ENCODE measurements around the gene TESK2. TPM values are rescaled to one million over a fixed set of nuclear protein-coding genes. Genes with fewer than 3 reads are reported as not detected.
"Not testable (repeated sequence)": the region's sequence is repeated elsewhere in the genome, so short reads cannot be mapped to it uniquely, and the experiment has no call there.

TESK2 gene
- polyA plus RNA-seq, 1 donor from 2014 or later = 0.51 TPM

DNA sequence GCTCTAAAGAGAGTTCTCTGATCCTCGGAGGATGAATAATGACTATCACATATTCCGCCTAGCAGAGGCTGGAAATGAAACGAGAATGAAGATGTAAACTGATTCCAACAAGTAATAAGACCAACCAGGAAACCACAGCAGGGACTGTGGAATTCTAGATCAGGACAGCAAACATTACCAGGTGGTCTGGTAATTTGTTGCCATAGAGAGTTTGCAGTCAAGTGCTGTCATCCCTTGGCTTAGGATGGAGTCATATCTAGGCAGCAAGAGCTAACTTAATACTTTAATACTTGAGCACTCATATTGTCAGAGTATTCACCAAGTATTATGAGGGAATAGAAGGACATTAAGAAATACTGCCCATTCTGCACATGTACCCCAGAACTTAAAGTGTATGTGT is 105.7 kb downstream of the TESK2 start (continued):
- TF ChIP-seq MXI1 (conservative IDR thresholded peaks at IDR 0.05; ENCODE audit: poor library complexity, severe bottlenecking) (no peak), EP300 (conservative IDR thresholded peaks at IDR 0.05; ENCODE audit: poor library complexity, severe bottlenecking) (no peak)

DNA sequence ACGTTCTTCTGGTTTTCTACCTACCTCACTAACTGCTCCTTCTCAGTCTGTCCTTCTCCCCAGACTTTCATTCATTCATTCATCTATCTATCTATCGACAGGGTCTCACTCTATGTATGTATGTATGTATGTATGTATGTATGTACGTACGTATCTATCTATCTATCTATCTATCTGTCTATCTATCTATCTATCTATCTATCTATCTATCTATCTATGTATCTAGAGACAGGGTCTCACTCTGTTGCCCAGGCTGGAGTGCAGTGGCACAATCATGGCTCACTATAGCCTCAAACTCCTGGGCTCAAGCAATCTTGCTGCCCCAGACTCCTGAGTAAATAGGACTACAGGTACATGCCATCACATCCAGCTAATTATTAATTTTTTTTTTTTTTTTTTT is 106.8 kb downstream of the TESK2 start:
- not testable (repeated sequence) for H3K4me2 ChIP-seq (ENCODE audit: low read length); H3K4me3 ChIP-seq (ENCODE audit: low read length); H2AFZ ChIP-seq (ENCODE audit: low read depth, low read length); H3F3A ChIP-seq (ENCODE audit: insufficient read depth, low read length, poor library complexity, severe bottlenecking); H3K27ac ChIP-seq (ENCODE audit: low read length); H3K9ac ChIP-seq (ENCODE audit: low read length); H3K36me3 ChIP-seq (ENCODE audit: insufficient read depth, low read length); H3K9me2 ChIP-seq (ENCODE audit: insufficient read depth, low read length); H3K27me3 ChIP-seq (ENCODE audit: insufficient read depth, low read depth, low read length); H4K20me1 ChIP-seq (ENCODE audit: insufficient read depth); H3K79me2 ChIP-seq (replicated peaks; ENCODE audit: insufficient read depth, low read length); H3K9me3 ChIP-seq (ENCODE audit: low read length)

DNA sequence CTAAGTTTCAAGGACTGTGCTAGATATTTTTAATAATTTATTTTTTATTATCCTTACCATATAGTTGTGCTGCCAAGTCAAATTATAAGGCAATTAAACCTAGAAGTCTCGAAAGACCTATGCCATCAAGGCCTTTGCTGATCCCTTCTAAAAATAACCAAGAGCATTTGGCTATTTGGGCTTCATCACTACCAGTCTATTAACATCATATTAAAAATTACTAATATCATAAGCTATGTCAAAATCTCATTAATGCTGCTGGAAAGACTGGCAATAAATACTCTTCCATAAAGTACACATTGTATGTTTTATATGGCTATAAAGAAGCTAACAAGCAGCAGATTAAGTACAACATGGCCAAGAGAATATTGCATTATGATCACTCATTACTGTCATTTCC is 107.8 kb downstream of the TESK2 start:
- no peak overlapping the region for H3K27ac ChIP-seq (ENCODE audit: low read length)
- H3K9me2 ChIP-seq (ENCODE audit: insufficient read depth, low read length) = no peaks in the 10 kb centered on the region
- H3K4me2 ChIP-seq (ENCODE audit: low read length) = no peak overlapping the region
- H3F3A ChIP-seq (ENCODE audit: insufficient read depth, low read length, poor library complexity, severe bottlenecking) = no peaks in the 10 kb centered on the region
- no peaks in the 10 kb centered on the region for H4K20me1 ChIP-seq (ENCODE audit: insufficient read depth)
- H3K79me2 ChIP-seq (replicated peaks; ENCODE audit: insufficient read depth, low read length) = no peaks in the 10 kb centered on the region
- H3K9ac ChIP-seq (ENCODE audit: low read length) = no peak overlapping the region
- no peaks in the 10 kb centered on the region for H3K9me3 ChIP-seq (ENCODE audit: low read length)
- no peak overlapping the region for H2AFZ ChIP-seq (ENCODE audit: low read depth, low read length)
- H3K27me3 ChIP-seq (ENCODE audit: insufficient read depth, low read depth, low read length) = no peaks in the 10 kb centered on the region
- TF ChIP-seq, protein P1, sequence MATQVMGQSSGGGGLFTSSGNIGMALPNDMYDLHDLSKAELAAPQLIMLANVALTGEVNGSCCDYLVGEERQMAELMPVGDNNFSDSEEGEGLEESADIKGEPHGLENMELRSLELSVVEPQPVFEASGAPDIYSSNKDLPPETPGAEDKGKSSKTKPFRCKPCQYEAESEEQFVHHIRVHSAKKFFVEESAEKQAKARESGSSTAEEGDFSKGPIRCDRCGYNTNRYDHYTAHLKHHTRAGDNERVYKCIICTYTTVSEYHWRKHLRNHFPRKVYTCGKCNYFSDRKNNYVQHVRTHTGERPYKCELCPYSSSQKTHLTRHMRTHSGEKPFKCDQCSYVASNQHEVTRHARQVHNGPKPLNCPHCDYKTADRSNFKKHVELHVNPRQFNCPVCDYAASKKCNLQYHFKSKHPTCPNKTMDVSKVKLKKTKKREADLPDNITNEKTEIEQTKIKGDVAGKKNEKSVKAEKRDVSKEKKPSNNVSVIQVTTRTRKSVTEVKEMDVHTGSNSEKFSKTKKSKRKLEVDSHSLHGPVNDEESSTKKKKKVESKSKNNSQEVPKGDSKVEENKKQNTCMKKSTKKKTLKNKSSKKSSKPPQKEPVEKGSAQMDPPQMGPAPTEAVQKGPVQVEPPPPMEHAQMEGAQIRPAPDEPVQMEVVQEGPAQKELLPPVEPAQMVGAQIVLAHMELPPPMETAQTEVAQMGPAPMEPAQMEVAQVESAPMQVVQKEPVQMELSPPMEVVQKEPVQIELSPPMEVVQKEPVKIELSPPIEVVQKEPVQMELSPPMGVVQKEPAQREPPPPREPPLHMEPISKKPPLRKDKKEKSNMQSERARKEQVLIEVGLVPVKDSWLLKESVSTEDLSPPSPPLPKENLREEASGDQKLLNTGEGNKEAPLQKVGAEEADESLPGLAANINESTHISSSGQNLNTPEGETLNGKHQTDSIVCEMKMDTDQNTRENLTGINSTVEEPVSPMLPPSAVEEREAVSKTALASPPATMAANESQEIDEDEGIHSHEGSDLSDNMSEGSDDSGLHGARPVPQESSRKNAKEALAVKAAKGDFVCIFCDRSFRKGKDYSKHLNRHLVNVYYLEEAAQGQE (IDR thresholded peaks at IDR 0.05; ENCODE audit: borderline replicate concordance) = no peak
- TF ChIP-seq TAF1 (IDR thresholded peaks at IDR 0.05; ENCODE audit: low read depth) (no peak), SMC3 (conservative IDR thresholded peaks at IDR 0.05; ENCODE audit: poor library complexity) (no peak), POLR2AphosphoS5 (IDR thresholded peaks at IDR 0.05) (no peak)
- H3K36me3 ChIP-seq (ENCODE audit: insufficient read depth, low read length) = no peaks in the 10 kb centered on the region
- H3K4me3 ChIP-seq (ENCODE audit: low read length) = no peak overlapping the region

DNA sequence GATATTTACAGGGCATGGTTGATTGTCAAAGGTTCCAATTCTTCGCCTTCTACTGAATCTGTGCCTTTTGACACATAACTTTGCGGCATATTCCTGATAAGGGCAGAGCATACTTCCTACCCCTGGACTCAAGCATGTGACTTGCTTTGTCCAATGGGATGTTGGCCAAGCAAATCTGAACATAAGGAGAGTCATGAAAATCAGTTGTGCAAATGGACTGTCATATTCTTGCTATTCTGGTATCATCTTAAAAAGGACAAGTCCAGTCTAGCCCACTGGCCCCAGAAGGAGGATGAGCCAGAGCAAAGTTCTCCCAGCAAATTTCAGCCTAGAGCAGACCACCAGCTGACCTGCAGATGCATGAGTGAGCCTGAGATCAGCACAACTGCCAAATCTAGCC is 109.7 kb downstream of the TESK2 start:
- no peaks in the 10 kb centered on the region for H3K27me3 ChIP-seq (ENCODE audit: insufficient read depth, low read depth, low read length)
- no peaks in the 10 kb centered on the region for H3K9me3 ChIP-seq (ENCODE audit: low read length)
- H3K9me2 ChIP-seq (ENCODE audit: insufficient read depth, low read length) = no peaks in the 10 kb centered on the region
- H3K9ac ChIP-seq (ENCODE audit: low read length) = no peak overlapping the region
- H3K4me3 ChIP-seq (ENCODE audit: low read length) = no peak overlapping the region
- no peak overlapping the region for H3K4me2 ChIP-seq (ENCODE audit: low read length)
- TF ChIP-seq EZH2 (IDR thresholded peaks at IDR 0.05; ENCODE audit: borderline replicate concordance, insufficient read depth, low read length, poor library complexity, severe bottlenecking) (no peak), POLR2AphosphoS5 (IDR thresholded peaks at IDR 0.05) (no peak), RAD21 (conservative IDR thresholded peaks at IDR 0.05) (no peak), TAF1 (IDR thresholded peaks at IDR 0.05; ENCODE audit: low read depth) (no peak)
- TF ChIP-seq, protein P1 (IDR thresholded peaks at IDR 0.05; ENCODE audit: borderline replicate concordance) = no peak
- no peak overlapping the region for H2AFZ ChIP-seq (ENCODE audit: low read depth, low read length)
- no peaks in the 10 kb centered on the region for H3K36me3 ChIP-seq (ENCODE audit: insufficient read depth, low read length)
- H4K20me1 ChIP-seq (ENCODE audit: insufficient read depth) = no peaks in the 10 kb centered on the region
- no peaks in the 10 kb centered on the region for H3F3A ChIP-seq (ENCODE audit: insufficient read depth, low read length, poor library complexity, severe bottlenecking)
- no peak overlapping the region for H3K27ac ChIP-seq (ENCODE audit: low read length)
- no peaks in the 10 kb centered on the region for H3K79me2 ChIP-seq (replicated peaks; ENCODE audit: insufficient read depth, low read length)

Measured in neural cell (in vitro differentiated cells).